Stimulated activated CD8-positive, alpha-beta memory T cell treated with anti-CD3 and anti-CD28 coated beads, Interleukin-2, amount 100 ng/mL, for 1 hour (primary cell): Measurements from ENCODE around the gene BICC1.

ENCODE experiments used
- DNase-seq, 2 donors: peaks; one replicate each; pipeline ENCODE4 v3.0.0-alpha.2; 2020; ENCODE audit warnings: low read depth in 2 of 2

BICC1 gene

DNA sequence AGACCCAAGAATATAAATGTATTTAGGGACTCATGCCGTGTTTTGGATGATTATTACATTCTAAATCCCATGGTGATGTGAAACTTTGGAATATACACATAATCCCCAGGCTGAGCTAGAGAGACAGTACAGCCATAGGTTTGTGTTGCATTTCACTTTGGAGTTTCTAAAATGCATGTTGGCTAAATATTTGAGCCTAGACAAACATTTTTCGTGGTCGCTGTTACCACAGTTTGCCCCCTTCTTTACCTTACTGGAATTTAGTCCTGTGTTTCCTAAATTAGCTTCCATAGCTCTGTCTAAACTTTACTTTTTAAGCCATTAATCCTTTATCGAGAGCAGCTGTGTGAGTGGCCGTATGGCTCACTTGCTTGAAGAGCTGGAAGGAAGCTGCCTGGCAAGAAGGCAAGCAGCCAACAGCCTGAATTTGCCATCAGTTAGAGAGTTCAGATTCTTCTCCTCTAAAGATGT is 192.0 kb downstream of the BICC1 start:
- DNase-seq = no peak

DNA sequence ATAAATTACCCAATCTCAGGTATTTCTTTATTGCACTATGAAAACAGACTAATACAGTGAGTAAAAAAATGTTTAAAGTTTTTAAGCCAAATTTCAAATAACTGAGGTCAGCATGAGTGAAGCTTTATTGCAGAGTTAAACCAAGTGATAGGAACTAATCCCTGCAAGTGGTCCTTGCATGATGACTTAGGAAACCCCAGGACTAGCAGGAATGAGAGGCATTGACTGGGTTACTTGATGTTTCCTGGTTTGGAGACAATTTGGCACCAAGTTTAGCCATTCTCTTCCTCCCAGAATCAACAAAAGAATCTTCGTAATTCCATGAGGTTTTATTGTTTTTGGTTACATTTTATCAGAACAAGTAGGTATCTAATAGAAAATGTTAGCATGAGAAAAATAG is 194.2 kb downstream of the BICC1 start:
- no peak for DNase-seq

DNA sequence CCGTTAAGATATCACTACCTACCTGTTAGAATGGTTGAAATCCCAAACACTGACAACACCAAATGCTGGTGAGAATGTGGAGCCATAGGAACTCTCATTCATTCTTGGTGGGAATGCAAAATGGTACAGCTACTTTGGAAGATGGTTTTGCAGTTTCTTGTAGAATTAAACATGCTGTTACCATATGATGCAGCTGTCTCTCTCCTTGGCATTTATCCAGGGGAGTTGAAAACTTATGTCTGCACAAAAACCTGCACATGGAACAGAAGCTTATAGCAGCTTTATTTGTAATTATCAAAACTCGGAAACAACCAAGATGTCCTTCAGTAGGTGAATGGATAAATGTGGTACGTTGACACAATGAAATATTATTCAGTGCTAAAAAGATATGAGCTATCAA is 199.5 kb downstream of the BICC1 start:
- no peak for DNase-seq

DNA sequence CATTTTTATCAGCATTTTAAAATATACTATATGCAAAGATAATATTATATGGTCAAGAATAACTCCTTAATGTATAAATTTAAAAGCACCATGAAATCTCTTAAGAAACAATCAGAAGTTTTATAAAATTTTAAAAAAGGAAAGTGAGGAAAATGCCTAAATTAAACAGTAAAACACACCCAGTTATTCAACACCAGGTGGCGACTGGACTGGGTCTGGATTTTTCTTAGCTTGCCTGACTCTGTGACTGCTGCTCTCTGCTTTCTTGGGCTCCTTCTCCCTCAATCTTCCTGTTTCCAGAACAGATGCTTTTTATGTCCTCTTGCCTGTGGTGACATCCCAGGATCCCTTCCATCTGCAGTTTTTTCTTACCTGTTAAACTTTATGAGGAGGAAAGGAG is 200.3 kb downstream of the BICC1 start:
- no peak for DNase-seq

DNA sequence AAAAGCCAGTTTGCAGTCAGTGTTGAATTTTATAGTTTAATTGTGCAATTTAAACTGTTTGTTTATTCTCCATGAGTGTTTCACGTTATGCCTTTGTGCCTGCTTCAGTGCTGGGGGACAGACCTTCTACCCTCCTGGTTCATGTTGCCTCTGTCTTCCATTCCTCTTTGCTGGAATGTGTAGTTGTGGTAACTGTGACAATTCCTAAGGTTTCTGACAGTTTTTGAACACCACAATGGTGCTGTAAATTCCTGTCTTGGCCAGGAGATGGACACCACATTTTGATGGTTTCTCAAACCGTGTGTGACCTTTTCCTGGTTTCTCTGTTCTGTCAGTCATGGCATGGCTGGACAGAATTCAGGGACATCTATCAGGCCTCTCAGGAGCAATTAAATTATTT is 201.7 kb downstream of the BICC1 start:
- no peak for DNase-seq

DNA sequence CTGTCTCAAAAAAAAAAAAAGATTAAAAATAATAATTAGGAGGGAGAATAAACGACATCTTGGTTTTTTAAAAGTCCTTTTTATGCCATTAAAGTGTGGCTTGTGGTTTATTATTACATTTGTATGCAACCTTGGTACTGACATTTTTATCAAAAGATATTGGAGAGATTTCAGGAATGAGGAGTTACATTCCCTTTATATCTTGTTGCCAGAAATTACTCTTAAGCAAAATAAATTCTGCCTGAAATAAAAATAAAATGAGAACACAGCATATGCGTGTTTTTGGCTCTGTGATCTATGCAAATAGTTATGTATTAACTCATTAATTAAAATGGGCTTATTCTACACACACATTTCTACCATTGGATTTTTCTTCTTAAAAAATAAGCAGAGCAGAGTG is 202.4 kb downstream of the BICC1 start:
- no peak for DNase-seq

DNA sequence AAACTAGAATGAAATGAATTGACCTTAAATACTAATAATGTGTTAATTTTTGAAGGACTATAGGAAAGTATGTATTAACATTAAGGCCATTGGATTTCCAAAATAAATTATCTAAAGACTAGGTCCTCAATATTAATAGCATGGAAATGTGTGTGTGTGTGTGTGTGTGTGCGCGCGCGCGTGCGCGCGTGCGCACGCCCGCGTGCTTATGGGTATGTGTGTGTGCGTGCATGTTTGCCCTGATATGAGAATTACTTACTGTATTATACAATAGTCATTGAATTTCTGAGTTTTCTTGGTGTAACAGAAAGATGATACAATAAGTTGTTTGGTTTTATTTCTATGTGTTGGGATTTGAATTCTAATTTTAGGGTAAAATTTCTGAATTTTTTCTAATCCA is 205.9 kb downstream of the BICC1 start:
- DNase-seq = no peak

DNA sequence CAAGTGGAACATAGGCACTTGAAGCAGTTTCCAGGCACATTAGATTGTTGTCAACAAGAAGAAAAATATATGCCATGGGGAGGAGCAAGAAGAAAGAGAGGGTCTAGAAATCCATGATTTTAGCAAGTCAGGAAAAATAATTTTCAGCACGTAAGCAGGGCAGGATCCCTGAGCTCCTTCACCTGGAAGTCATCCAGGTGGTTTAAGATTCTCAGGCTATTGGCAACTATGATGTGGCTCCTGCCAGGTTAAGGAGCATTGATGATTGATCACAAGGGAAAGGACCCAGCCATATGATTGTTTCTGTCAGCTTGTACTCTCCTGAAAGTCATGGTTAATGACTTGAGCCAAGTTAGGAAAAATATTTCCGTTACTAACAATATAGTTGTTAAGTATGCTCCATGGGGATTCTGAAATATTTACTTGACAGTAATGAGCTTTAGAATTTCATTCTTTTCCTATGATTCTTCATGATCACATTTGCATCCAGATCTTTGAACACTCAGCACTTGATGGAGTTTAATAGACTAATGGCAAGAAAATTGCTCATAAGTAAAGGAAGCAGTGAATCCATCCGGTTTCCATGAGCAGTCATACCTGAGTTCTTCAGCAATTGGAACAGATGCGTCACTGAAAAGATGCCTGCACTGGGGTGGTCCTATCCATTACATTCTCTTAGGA is 209.1 kb downstream of the BICC1 start:
- no peak for DNase-seq

DNA sequence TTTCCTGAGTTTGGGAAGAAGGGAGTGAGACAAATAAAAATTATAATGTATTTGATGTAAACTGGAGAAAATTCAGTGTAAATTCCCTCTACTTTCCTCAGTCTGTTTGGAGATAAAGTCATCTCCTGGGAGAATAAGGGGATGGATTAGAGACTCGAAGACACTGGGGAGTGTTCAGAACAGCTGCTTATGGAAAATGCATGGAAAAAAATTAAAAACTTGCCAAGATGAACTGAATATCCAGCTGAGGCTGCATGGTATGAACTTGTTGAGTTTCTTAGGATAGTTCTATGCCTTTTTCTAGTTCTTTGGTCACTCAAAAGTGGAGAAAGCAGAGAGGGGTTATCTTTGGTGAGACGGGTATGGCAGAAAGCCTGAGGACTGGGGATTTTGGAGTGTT is 210.5 kb downstream of the BICC1 start:
- DNase-seq = no peak

DNA sequence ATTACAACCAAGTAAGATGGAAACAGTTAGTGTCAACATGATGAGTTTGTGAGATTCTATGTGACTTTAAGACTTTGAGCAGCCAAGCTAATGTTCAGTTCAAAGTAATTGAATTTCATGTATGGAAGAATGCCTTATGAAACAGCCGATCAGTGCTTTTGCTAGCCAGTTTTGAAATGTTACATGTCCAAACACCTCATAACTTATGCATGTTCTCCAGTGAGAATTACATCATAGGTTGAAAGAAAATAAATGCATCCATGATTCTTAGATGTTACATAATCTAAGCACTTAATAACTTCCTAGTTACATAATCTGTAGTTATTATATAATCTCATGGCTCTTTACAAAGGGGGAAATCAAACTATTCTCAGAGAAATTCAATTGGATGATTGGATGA is 211.3 kb downstream of the BICC1 start:
- DNase-seq = no peak

DNA sequence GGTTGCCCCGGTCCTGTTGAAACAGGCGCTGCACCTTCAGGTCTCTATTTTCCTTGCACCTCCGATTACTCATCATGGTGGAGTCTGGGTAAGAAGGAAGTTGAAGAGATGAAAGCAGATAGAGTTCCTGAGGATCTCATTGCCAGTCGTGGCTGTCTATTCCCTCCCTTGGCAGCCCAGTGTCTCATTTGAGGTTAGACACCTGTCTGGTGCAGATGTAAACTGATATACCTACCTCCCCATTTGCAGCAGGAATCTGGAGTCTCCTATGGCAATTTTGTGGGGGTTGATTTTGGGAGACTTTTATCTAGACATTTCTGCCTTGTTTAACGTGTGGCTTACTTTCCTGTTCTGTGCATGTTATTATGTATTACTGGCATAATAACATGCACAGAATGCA is 212.1 kb downstream of the BICC1 start:
- DNase-seq = no peak

DNA sequence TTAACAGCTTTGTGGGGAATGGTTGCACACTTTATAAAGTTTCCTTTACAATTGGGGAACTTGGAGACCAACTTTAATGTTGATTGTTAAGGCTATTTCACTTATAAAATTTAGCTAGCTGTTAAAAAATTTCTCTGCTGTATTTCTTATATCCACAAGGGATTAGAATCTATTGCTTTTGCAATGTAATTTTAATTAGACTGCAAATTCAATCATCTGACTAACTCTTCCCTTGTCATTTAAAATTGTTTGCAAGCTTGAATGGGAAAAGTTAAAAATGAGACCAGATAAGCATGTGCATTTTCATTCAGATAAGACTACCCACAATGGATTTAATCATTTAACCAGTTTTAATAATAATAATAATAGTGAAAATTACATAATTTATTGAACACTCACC is 213.2 kb downstream of the BICC1 start:
- DNase-seq = no peak

DNA sequence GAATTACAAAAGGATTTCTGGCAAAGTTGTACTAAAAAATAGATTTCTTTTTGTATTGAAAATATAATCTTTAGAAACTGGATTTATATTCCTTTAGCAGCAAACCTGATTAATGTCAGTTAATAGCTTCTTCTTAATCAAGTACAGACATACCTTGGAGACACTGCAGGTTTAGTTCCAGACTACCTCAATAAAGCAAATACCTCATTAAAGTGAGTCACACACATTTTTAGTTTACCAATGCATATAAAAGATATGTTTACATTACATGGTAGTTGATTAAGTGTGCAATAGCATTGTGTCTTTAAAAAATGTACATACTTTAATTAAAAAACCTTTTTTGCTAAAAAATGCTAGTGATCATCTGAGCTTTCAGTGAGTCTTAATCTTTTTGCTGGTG is 215.0 kb downstream of the BICC1 start:
- no peak for DNase-seq

DNA sequence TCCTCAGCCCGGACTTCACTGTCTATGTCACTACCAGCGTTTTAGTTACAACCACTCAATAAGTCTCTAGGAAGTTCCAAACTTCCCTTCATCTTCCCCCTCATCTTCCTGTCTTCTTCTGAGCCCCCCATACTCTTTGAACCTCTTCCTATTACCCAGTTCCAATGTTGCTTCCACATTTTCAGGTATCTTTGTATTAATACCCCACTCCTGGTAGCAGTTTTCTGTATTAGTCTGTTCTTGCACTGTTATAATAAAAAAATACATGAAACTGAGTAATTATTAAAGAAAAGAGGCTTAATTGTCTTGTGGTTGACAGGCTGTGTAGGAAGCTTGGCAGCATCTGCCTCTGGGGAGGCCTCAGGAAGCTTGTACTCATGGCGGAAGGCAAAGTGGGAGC is 218.6 kb downstream of the BICC1 start:
- no peak for DNase-seq

DNA sequence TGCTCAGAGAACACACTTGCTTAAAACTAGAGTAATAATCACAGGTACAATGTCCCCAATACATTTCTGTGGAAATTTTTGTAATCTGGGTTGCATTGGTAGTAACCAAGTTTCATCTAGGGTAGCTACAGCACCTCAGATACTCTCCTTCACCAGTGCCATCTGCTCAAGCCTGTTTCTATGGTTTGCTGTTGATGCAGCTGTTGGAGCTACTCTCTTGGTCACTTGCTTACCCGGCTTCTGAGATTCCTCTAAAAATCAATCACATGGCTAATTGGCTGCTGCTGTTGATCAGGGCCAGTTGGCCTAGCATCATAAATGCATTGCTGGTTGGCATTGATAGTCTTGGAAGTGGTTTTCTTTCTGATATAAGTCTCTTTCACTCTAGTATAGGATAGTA is 220.8 kb downstream of the BICC1 start:
- DNase-seq = no peak

DNA sequence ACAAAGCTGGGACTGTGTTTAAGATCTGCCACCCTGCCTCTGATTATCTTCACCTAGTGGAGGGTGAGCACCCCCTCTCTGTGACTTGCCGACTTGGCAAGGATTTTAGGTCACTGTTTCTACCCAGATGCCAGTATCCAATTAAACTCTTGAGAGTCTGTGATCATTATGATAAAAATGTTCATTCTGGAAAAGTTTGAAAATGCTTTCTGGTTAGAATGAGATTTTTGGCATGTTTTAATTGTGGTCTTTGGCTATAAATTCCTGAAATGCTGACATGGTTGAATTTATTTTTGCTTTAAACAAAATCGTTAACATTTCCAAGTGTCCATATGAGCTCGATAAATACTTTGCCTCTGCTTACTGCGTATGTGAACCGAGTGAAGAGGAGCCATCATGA is 221.4 kb downstream of the BICC1 start:
- DNase-seq = no peak

DNA sequence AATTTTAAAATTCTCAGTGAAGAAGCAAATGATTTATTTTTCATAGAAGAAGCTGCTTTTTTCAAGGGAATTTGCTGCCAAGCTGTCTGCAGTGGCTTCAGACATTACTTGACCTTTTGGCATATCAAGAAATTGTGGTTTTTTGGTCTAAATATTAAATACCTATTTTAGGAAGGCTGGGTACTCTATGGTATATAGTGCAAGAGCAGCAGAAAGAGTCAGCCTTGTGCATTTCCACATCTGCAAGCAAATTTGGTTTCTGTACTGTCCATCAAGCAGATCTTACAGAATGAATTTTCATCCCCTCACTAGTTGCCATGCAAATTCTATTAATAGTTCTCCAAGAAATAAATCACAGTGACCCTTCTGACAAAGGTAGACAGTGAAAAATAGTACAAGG is 222.0 kb downstream of the BICC1 start:
- DNase-seq = no peak

DNA sequence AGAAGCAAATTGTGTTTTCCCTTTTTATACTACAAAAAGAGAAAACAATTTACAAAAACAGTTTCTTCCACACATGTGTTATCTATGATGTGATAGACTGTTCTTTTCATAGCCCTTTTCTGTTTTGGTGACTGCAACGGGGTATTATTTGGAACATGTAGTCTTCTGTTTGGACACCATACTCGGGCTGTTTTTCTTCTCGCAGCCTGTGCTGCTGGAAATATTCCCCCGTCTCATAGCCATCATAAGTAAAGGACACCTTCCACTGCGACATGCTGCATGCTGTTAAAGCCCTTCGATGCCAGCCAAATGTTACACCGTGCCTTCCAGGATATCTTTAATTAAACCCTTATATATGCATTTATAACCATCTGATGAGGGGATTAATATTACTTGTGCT is 222.4 kb downstream of the BICC1 start:
- no peak for DNase-seq

DNA sequence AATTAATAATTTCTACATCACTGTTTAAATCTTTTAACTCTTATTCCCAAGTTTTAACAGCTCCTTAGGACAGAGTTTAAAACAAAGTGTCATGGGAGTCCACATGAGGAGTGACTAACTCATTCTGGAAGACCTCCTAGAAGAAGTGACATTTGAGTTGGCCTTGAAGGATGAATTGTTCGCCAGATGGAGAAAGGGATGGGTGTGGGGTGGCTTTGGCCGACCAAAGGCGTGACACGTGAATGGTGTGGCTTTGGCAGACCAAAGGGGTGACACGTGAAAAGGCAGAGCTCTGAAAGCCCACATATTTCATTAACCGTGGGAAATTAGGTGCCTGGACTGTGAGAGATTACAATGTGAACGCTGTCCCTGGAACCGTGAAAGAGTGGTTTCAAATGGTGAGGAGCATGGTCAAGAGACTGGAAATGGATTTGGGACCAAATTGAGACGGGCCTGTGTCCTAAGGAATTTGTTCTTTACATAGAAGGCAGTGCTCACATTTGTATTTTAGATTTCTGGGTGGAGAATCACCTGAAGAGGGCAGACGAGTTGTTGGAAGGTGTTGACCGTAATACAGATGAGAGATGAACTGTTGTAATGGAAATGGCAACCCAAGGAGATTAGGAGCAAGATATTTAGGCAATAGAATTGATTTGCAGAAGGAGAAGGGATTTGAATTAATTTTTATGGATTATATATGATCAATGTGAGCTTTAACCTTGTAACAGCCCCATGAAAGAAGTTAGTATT is 228.1 kb downstream of the BICC1 start:
- no peak for DNase-seq

DNA sequence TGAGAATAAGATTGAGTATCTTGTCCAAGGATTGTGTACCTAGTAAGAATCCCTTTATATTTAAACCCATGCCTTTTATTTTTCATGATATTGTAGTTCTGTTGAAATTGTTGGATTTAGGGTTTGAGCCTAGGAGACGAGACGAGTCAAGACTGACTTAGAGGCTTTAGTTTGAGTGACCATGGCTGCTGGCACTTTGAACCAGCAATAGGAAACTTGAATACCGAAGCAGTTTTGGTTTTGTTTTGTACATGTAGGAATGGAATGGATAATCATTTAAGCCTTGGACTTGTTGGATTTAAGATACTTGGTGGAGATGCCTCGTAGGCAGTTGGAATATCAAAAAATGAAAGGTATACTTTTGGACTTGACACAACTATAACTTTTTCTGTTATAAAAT is 229.0 kb downstream of the BICC1 start:
- DNase-seq = no peak

DNA sequence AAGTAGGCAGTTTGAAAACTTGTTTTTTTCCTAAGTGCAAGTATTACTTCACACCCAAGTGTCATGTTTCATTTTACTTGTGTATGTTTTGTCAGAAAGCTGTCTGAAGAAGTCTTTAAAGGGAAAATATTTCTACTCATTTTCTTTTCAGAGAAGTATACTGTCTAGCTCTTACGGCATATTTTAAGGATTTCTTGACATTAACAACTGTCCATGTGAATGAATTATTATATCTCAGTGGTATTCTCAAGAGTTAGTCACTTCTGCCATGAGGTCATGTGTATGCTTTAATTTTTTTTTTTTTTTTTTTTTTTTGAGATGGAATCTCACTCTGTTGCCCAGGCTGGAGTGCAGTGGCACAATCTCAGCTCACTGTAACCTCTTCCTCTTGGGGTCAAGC is 229.5 kb downstream of the BICC1 start:
- DNase-seq = no peak

DNA sequence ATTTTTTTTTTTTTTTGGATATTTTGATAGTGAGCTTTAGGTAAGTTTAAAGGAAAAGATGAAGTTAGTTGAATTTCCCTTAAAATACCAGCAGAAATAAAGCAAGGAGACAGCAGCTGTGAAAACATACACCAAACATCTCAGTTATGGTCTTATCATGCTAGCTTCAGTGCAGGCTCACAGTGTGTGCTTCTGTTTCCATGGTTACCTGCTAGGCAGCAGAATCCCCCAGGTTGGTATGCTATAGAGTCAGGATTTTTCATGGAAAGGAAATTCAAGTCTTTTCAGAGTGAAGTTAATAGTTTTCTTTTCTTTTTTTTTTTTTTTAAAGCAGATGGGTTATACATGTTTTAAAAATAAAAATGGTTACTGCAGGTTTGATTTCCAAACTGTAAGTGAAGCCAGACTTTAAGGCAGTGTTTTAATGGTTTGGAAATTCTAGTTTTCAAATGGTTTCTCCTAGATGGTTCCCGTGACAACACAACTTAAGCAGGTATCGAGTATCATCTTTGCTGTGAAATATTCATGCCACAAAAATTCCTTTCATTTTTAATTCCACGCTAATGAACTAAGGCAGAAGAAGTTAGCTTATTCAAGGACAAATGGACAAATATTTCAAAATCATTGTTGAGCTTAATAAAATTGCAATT is 230.9 kb downstream of the BICC1 start:
- DNase-seq = no peak
